Neural progenitor cell (in vitro differentiated cells): Measurements from ENCODE around the gene ZFP82. TPM values are rescaled to one million over a fixed set of nuclear protein-coding genes. Genes with fewer than 3 reads are reported as not detected.

Source experiments
- DNase-seq: peaks from one replicate; pipeline ENCODE4 v3.0.0-alpha.2; 2016; ENCODE audit warnings: low spot score
- H2AFZ ChIP-seq: fragments of 200-600 bp; sonication (generic); replicated peaks from 2 replicates; pipeline ENCODE4 v1.6.1; 2016; ENCODE audit warnings: antibody characterized with exemption
- H3F3A ChIP-seq: fragments of 200-600 bp; sonication (generic); 2 replicates; pipeline ENCODE4 v1.6.1; 2016; ENCODE audit warnings: antibody characterized with exemption, low read depth
- H3K27ac ChIP-seq: fragments of 200-600 bp; sonication (generic); 2 replicates; pipeline ENCODE4 v1.5.1; 2016; ENCODE audit warnings: mild to moderate bottlenecking
- H3K27me3 ChIP-seq: fragments of 200-600 bp; sonication (generic); 2 replicates; pipeline ENCODE4 v1.6.1; 2016; ENCODE audit warnings: mild to moderate bottlenecking, moderate library complexity
- H3K36me3 ChIP-seq: fragments of 200-600 bp; sonication (generic); 2 replicates; pipeline ENCODE4 v1.5.1; 2016
- H3K4me1 ChIP-seq: fragments of 200-600 bp; sonication (generic); 2 replicates; pipeline ENCODE4 v1.6.1; 2016; ENCODE audit warnings: mixed run types
- H3K4me2 ChIP-seq: fragments of 200-600 bp; sonication (generic); 2 replicates; pipeline ENCODE4 v1.6.1; 2016
- H3K4me3 ChIP-seq: fragments of 200-600 bp; sonication (generic); 2 replicates; pipeline ENCODE4 v1.5.1; 2016
- H3K79me2 ChIP-seq: fragments of 200-600 bp; sonication (generic); 2 replicates; pipeline ENCODE4 v1.6.1; 2016; ENCODE audit warnings: low read depth
- H3K9ac ChIP-seq: fragments of 200-600 bp; sonication (generic); 2 replicates; pipeline ENCODE4 v1.6.1; 2016
- H3K9me3 ChIP-seq: fragments of 200-600 bp; sonication (generic); 2 replicates; pipeline ENCODE4 v1.5.1; 2016; ENCODE audit warnings: low read depth
- H4K20me1 ChIP-seq: fragments of 200-600 bp; sonication (generic); 2 replicates; pipeline ENCODE4 v1.6.1; 2016; ENCODE audit warnings: low read depth
- H3K27ac Mint-ChIP-seq: 3 replicates; pipeline ENCODE4 v1.8.0; 2021; ENCODE audit warnings: mixed read lengths
- H3K27me3 Mint-ChIP-seq: 2 replicates; pipeline ENCODE4 v1.8.0; 2022; ENCODE audit warnings: low read depth, mild to moderate bottlenecking, inconsistent platforms, moderate library complexity, mixed read lengths; ENCODE audit not compliant: insufficient read depth
- H3K36me3 Mint-ChIP-seq: 3 replicates; pipeline ENCODE4 v1.8.0; 2021; ENCODE audit warnings: mixed read lengths
- H3K4me1 Mint-ChIP-seq: 3 replicates; pipeline ENCODE4 v1.8.0; 2021; ENCODE audit warnings: mixed read lengths
- H3K4me3 Mint-ChIP-seq: 3 replicates; pipeline ENCODE4 v1.8.0; 2021; ENCODE audit warnings: mild to moderate bottlenecking, moderate library complexity, mixed read lengths
- H3K9me3 Mint-ChIP-seq: 3 replicates; pipeline ENCODE4 v1.8.0; 2020; ENCODE audit warnings: mixed read lengths
- CTCF ChIP-seq: fragments of 200-600 bp; sonication (generic); IDR thresholded peaks from 2 replicates; pipeline ENCODE4 v1.5.1; 2017; ENCODE audit warnings: antibody characterized with exemption, mild to moderate bottlenecking
- EZH2 ChIP-seq: fragments of 200-600 bp; sonication (generic); IDR thresholded peaks from 2 replicates; pipeline ENCODE4 v1.6.1; 2017; ENCODE audit warnings: antibody characterized with exemption, mild to moderate bottlenecking, moderate library complexity
- EZH2phosphoT487 ChIP-seq: fragments of 200-600 bp; sonication (generic); IDR thresholded peaks from 2 replicates; pipeline ENCODE4 v1.6.1; 2017; ENCODE audit warnings: antibody characterized with exemption
- total RNA-seq: library from RNA; depleted of rRNA; stranded (reverse); fragments of >200 nt; gene quantifications from 2 replicates; pipeline ENCODE4 v1.2.3, GENCODE V29; 2015; ENCODE audit warnings: low replicate concordance

ZFP82 gene
- total RNA-seq, 1 donor from 2014 or later = 26.1 TPM

DNA sequence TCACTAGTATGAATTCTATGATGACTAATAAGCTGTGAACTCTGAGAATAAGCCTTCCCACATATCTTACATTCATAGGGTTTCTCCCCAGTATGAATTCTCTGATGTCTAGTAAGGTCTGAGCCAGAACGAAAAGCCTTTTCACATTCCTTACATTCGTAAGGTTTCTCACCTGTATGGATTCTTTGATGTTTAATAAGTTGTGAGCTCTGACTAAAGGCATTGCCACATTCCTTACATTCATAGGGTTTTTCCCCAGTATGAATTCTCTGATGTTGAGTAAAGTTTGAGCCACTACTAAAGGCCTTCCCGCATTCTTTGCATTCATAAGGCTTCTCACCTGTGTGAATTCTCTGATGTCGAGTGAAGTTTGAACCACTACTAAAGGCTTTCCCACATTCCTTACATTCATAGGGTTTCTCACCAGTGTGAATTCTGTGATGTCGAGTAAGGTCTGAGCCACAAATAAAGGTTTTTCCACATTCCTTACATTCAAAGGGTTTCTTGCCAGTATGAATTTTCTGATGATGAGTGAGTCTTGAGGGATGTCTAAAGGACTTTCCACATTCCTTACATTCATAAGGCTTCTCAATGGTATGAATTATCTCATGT, 30.7 kb upstream of the ZFP82 start:
- Histone ChIP-seq H3K27me3 (no peaks in the 10 kb centered on the region), H3K9ac (no peak overlapping the region), H3K36me3 (peaks cover 53% of the 10 kb centered on the region), H3K4me1 (no peaks in the 10 kb centered on the region), H3K79me2 (no peaks in the 10 kb centered on the region), H3K9me3 (peaks cover 50% of the 10 kb centered on the region), H3K4me2 (no peak overlapping the region), H2AFZ (no peak overlapping the region), H3K4me3 (no peak overlapping the region), H4K20me1 (no peaks in the 10 kb centered on the region), H3K27ac (no peak overlapping the region), H3F3A (no peaks in the 10 kb centered on the region)
- DNase-seq = no peak
- no peaks in the 10 kb centered on the region for H3K4me1 Mint-ChIP-seq
- H3K9me3 Mint-ChIP-seq = peaks cover 77% of the 10 kb centered on the region
- TF ChIP-seq EZH2 = no peak
- TF ChIP-seq EZH2phosphoT487 = no peak
- no peak for TF ChIP-seq CTCF
- H3K27me3 Mint-ChIP-seq = no peaks in the 10 kb centered on the region
- H3K36me3 Mint-ChIP-seq = peaks cover 68% of the 10 kb centered on the region
- H3K4me3 Mint-ChIP-seq = no peak overlapping the region
- H3K27ac Mint-ChIP-seq = no peak overlapping the region

DNA sequence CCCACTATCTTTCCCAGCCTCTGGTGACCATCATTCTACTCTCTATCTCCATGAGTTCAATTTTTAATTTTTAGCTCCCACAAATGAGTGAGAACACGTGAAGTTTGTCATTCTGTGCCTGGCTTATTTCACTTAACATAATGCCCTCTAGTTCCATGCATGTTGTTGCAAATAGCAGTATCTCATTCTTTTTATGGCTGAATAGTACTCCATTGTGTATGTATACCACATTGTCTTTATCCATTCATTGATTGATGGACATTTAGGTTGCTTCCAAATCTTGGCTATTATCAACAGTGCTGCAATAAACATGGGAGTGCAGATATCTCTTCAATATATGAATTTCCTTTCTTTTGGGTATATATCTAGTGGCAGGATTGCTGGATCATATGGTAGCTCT, 22.9 kb upstream of the ZFP82 start:
- Histone ChIP-seq H3K4me1 (no peaks in the 10 kb centered on the region), H3K9ac (no peak overlapping the region), H3K4me2 (no peak overlapping the region), H3K27me3 (no peaks in the 10 kb centered on the region), H4K20me1 (no peaks in the 10 kb centered on the region), H3K79me2 (no peaks in the 10 kb centered on the region), H3K27ac (no peak overlapping the region), H3K36me3 (peaks cover 4% of the 10 kb centered on the region), H3K9me3 (no peaks in the 10 kb centered on the region), H3F3A (no peaks in the 10 kb centered on the region), H2AFZ (no peak overlapping the region), H3K4me3 (no peak overlapping the region)
- Mint-ChIP-seq H3K4me1 (no peaks in the 10 kb centered on the region), H3K27ac (no peak overlapping the region), H3K36me3 (peaks cover 12% of the 10 kb centered on the region), H3K27me3 (peaks cover 3% of the 10 kb centered on the region), H3K4me3 (no peak overlapping the region), H3K9me3 (peaks cover 61% of the 10 kb centered on the region)
- TF ChIP-seq EZH2phosphoT487 = no peak
- TF ChIP-seq EZH2 = no peak
- DNase-seq = no peak

DNA sequence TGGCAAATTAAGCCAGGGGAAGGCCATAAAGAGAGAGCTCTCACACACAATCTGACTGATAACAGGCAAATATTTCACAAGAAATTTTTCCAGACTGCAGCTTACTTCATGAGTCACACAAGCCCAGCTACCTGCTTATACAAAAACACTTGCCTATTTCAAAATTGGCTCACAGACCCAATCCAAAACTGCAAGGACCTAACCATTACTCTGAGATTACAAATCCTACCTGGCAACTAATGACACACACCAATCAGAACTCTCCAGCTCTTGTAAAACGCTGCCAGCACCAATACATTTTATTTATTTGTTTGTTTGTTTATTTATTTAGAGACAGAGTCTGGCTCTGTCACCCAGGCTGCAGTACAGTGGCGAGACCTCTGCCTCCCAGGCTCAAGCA, 18.1 kb upstream of the ZFP82 start:
- no peak overlapping the region for H2AFZ ChIP-seq
- H3K4me1 ChIP-seq = no peaks in the 10 kb centered on the region
- H3K27me3 ChIP-seq = no peaks in the 10 kb centered on the region
- H3K27ac Mint-ChIP-seq = no peak overlapping the region
- H3K79me2 ChIP-seq = no peaks in the 10 kb centered on the region
- H4K20me1 ChIP-seq = no peaks in the 10 kb centered on the region
- no peaks in the 10 kb centered on the region for H3K4me1 Mint-ChIP-seq
- no peak overlapping the region for H3K27ac ChIP-seq
- H3K4me3 Mint-ChIP-seq = no peak overlapping the region
- peaks cover 2% of the 10 kb centered on the region for H3K36me3 Mint-ChIP-seq
- no peaks in the 10 kb centered on the region for H3K36me3 ChIP-seq
- DNase-seq = peak; percentile 4
- no peak overlapping the region for H3K9ac ChIP-seq
- peaks cover 5% of the 10 kb centered on the region for H3K27me3 Mint-ChIP-seq
- peaks cover 53% of the 10 kb centered on the region for H3K9me3 Mint-ChIP-seq
- H3K4me2 ChIP-seq = no peak overlapping the region
- H3F3A ChIP-seq = no peaks in the 10 kb centered on the region
- no peaks in the 10 kb centered on the region for H3K9me3 ChIP-seq
- no peak overlapping the region for H3K4me3 ChIP-seq
- TF ChIP-seq CTCF = no peak
- TF ChIP-seq EZH2 = no peak

DNA sequence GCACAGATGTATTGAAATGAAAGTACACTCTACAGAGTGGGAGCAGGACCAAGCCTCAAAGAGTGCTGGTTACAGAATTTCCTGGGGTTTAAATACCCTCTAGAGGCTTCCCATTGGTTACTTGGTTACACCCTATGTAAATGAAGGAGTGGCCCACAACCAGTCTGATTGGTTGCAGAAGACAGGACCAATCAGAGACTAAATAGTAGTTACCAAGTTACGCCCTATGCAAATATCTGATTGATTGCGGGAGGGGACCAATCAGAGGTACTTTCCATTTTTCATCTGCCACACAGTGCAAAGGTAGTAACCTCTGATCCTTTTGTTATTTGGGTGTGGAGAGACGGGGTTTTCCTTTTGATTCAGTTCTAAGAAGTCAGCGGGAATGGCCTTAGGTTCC, 5.5 kb upstream of the ZFP82 start:
- H3F3A ChIP-seq = no peaks in the 10 kb centered on the region
- no peak overlapping the region for H3K9ac ChIP-seq
- no peak overlapping the region for H3K4me2 ChIP-seq
- no peaks in the 10 kb centered on the region for H3K27me3 Mint-ChIP-seq
- TF ChIP-seq EZH2 (no peak), EZH2phosphoT487 (no peak), CTCF (no peak)
- H4K20me1 ChIP-seq = no peaks in the 10 kb centered on the region
- no peak overlapping the region for H3K4me3 Mint-ChIP-seq
- H3K27me3 ChIP-seq = peaks cover 32% of the 10 kb centered on the region
- H3K4me1 ChIP-seq = no peaks in the 10 kb centered on the region
- H3K27ac ChIP-seq = no peak overlapping the region
- DNase-seq = no peak
- H3K9me3 ChIP-seq = no peaks in the 10 kb centered on the region
- no peaks in the 10 kb centered on the region for H3K36me3 ChIP-seq
- H3K79me2 ChIP-seq = no peaks in the 10 kb centered on the region
- peaks cover 57% of the 10 kb centered on the region for H3K9me3 Mint-ChIP-seq
- no peaks in the 10 kb centered on the region for H3K36me3 Mint-ChIP-seq
- no peak overlapping the region for H3K4me3 ChIP-seq
- no peak overlapping the region for H2AFZ ChIP-seq
- H3K4me1 Mint-ChIP-seq = no peaks in the 10 kb centered on the region
- no peak overlapping the region for H3K27ac Mint-ChIP-seq
